Subcutaneous abdominal adipose tissue (tissue), 5 donors: ENCODE data around the gene KRTAP4-5.
"Not testable (repeated sequence)": the region's sequence is repeated elsewhere in the genome, so short reads cannot be mapped to it uniquely, and the experiment has no call there.

Source experiments
- H3K27ac ChIP-seq: one replicate; pipeline ENCODE4 v1.7.0; 2013; ENCODE audit warnings: low read depth, mild to moderate bottlenecking, inconsistent platforms, low read length, moderate library complexity
- H3K27me3 ChIP-seq, 5 donors: one replicate each; pipeline ENCODE4 v1.7.0; 2013; ENCODE audit warnings: low read length in 5 of 5, inconsistent platforms in 1 of 5; ENCODE audit not compliant: control insufficient read depth in 5 of 5, insufficient read depth in 4 of 5
- H3K36me3 ChIP-seq, 5 donors: one replicate each; pipeline ENCODE4 v1.7.0; 2013; ENCODE audit warnings: low read length in 5 of 5; ENCODE audit not compliant: control insufficient read depth in 5 of 5, insufficient read depth in 5 of 5
- H3K4me1 ChIP-seq, 5 donors: one replicate each; pipeline ENCODE4 v1.7.0; 2013; ENCODE audit warnings: low read length in 5 of 5, mild to moderate bottlenecking in 3 of 5, moderate library complexity in 1 of 5; ENCODE audit not compliant: control insufficient read depth in 5 of 5, insufficient read depth in 5 of 5
- H3K4me3 ChIP-seq, 5 donors: one replicate each; pipeline ENCODE4 v1.7.0; 2013; ENCODE audit warnings: low read length in 5 of 5, low read depth in 1 of 5
- H3K9ac ChIP-seq, 5 donors: one replicate each; pipeline ENCODE4 v1.7.0; 2013; ENCODE audit warnings: low read length in 5 of 5, mild to moderate bottlenecking in 4 of 5, moderate library complexity in 3 of 5
- H3K9me3 ChIP-seq, 5 donors: one replicate each; pipeline ENCODE4 v1.7.0; 2013; ENCODE audit warnings: low read length in 5 of 5; ENCODE audit not compliant: control insufficient read depth in 5 of 5
- donor health status: healthy.
- donor health status: healthy.
- donor health status: healthy.
- donor health status: healthy.
- donor health status: healthy.

KRTAP4-5 gene

GRCh38 chr17:41176744-41177387, 27.2 kb upstream of the KRTAP4-5 start:
- Histone ChIP-seq H3K4me1 (peaks cover 0 to 7% (median 0%) of the 10 kb centered on the region in 5 donors), H3K9me3 (no peaks in the 10 kb centered on the region), H3K9ac (no peak overlapping the region), H3K27me3 (peaks cover 0 to 7% (median 0%) of the 10 kb centered on the region in 5 donors), H3K4me3 (no peak overlapping the region), H3K36me3 (no peaks in the 10 kb centered on the region), H3K27ac (no peak overlapping the region)

GRCh38 chr17:41171886-41172285, 22.3 kb upstream of the KRTAP4-5 start:
- Histone ChIP-seq H3K27ac (no peak overlapping the region), H3K9ac (no peak overlapping the region), H3K4me1 (no peaks in the 10 kb centered on the region), H3K9me3 (no peaks in the 10 kb centered on the region), H3K27me3 (peaks cover 0 to 7% (median 0%) of the 10 kb centered on the region in 5 donors), H3K4me3 (no peak overlapping the region), H3K36me3 (no peaks in the 10 kb centered on the region)

GRCh38 chr17:41168121-41168520, 18.5 kb upstream of the KRTAP4-5 start, which contains the start of gene KRTAP4-3:
KRTAP4-3 (minus strand) TSS chr17:41168221; CDS start chr17:41168172, 49 bp downstream.
- Histone ChIP-seq H3K36me3 (no peaks in the 10 kb centered on the region), H3K27me3 (no peaks in the 10 kb centered on the region), H3K4me3 (no peak within 1 kb of the TSS), H3K9me3 (no peaks in the 10 kb centered on the region), H3K4me1 (no peaks in the 10 kb centered on the region), H3K27ac (no peak within 1 kb of the TSS), H3K9ac (no peak within 1 kb of the TSS)

GRCh38 chr17:41167561-41167960, 17.9 kb upstream of the KRTAP4-5 start:
- Histone ChIP-seq H3K9me3 (no peaks in the 10 kb centered on the region), H3K4me1 (no peaks in the 10 kb centered on the region), H3K27ac (no peak overlapping the region), H3K4me3 (no peak overlapping the region), H3K9ac (no peak overlapping the region), H3K36me3 (no peaks in the 10 kb centered on the region), H3K27me3 (no peaks in the 10 kb centered on the region)

- no peak overlapping the region for H3K9ac ChIP-seq
- no peaks in the 10 kb centered on the region for H3K9me3 ChIP-seq
- peaks cover 0 to 4% (median 0%) of the 10 kb centered on the region in 5 donors for H3K27me3 ChIP-seq
- H3K4me3 ChIP-seq, result no peak overlapping the region
- H3K36me3 ChIP-seq, result no peaks in the 10 kb centered on the region
- H3K27ac ChIP-seq, result no peak overlapping the region
- H3K4me1 ChIP-seq, result no peaks in the 10 kb centered on the region
Measured at GRCh38 chr17:41163828-41164227, 14.2 kb upstream of the KRTAP4-5 start.

GRCh38 chr17:41160648-41161047, 11.0 kb upstream of the KRTAP4-5 start, which contains the start of gene KRTAP4-4:
KRTAP4-4 (minus strand) TSS chr17:41160748; CDS start chr17:41160691, 57 bp downstream.
- Histone ChIP-seq H3K27ac (no peak within 1 kb of the TSS), H3K4me1 (no peaks in the 10 kb centered on the region), H3K9me3 (no peaks in the 10 kb centered on the region), H3K4me3 (no peak within 1 kb of the TSS), H3K36me3 (no peaks in the 10 kb centered on the region), H3K27me3 (peaks cover 0 to 4% (median 0%) of the 10 kb centered on the region in 5 donors), H3K9ac (no peak within 1 kb of the TSS)

- H3K9ac ChIP-seq, H3K4me3 ChIP-seq, H3K4me1 ChIP-seq, H3K36me3 ChIP-seq, H3K27ac ChIP-seq, H3K27me3 ChIP-seq, H3K9me3 ChIP-seq: not testable (repeated sequence)
Measured at GRCh38 chr17:41160190-41160589, 10.6 kb upstream of the KRTAP4-5 start.

- no peak overlapping the region for H3K4me3 ChIP-seq
- H3K9ac ChIP-seq, result no peak overlapping the region
- H3K27ac ChIP-seq, result no peak overlapping the region
- no peaks in the 10 kb centered on the region for H3K9me3 ChIP-seq
- H3K27me3 ChIP-seq, result peaks cover 0 to 5% (median 0%) of the 10 kb centered on the region in 5 donors
- H3K36me3 ChIP-seq, result no peaks in the 10 kb centered on the region
- H3K4me1 ChIP-seq, result no peaks in the 10 kb centered on the region
Measured at GRCh38 chr17:41153856-41154255, 4.2 kb upstream of the KRTAP4-5 start.

GRCh38 chr17:41151525-41151924, 1.9 kb upstream of the KRTAP4-5 start:
- H3K27me3 ChIP-seq, result peaks cover 0 to 5% (median 0%) of the 10 kb centered on the region in 5 donors
- no peaks in the 10 kb centered on the region for H3K36me3 ChIP-seq
- H3K4me3 ChIP-seq, result no peak overlapping the region
- no peak overlapping the region for H3K9ac ChIP-seq
- H3K9me3 ChIP-seq, result no peaks in the 10 kb centered on the region
- no peak overlapping the region for H3K27ac ChIP-seq
- H3K4me1 ChIP-seq, result no peaks in the 10 kb centered on the region

- Histone ChIP-seq H3K36me3 (no peaks in the 10 kb centered on the region), H3K27ac (no peak overlapping the region), H3K4me3 (no peak overlapping the region), H3K9ac (no peak overlapping the region), H3K9me3 (no peaks in the 10 kb centered on the region), H3K4me1 (no peaks in the 10 kb centered on the region), H3K27me3 (peaks cover 0 to 5% (median 0%) of the 10 kb centered on the region in 5 donors)
Measured at GRCh38 chr17:41150026-41150425, 401 bp upstream of the KRTAP4-5 start.
